MM.1S (cell line): ENCODE results near the gene MTTP.

Experiments used
- EZH2phosphoT487 ChIP-seq: fragments of 300-600 bp; sonication (generic); IDR thresholded peaks from 2 replicates; pipeline ENCODE4 v1.6.1; 2018; ENCODE audit warnings: antibody characterized with exemption, low read length
- TF ChIP-seq, protein P1 (sequence below): fragments of 300-600 bp; sonication (generic); IDR thresholded peaks from 2 replicates; pipeline ENCODE4 v1.5.1; 2016; ENCODE audit warnings: antibody characterized with exemption, low read length, mixed read lengths

DNA sequence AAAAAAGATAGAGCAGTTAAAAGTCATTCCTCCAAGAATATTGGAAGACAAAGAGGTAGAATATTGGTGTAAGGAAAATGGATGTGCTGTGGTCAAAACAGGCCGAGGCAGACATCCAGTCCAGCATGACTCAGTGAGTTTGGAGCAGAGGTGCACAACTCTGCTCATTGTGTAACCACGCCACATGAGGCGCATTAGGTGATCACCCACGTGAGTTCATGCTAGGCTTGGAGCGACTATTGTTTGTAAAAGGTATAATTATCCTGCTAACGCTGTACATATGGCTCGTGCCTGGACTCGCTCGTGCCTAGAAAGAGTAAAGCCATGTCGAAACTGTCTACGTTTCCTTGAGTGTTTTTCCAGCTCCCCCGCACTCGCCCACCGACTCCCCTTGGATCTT lies 59.1 kb downstream of the MTTP start:
- TF ChIP-seq, protein P1, sequence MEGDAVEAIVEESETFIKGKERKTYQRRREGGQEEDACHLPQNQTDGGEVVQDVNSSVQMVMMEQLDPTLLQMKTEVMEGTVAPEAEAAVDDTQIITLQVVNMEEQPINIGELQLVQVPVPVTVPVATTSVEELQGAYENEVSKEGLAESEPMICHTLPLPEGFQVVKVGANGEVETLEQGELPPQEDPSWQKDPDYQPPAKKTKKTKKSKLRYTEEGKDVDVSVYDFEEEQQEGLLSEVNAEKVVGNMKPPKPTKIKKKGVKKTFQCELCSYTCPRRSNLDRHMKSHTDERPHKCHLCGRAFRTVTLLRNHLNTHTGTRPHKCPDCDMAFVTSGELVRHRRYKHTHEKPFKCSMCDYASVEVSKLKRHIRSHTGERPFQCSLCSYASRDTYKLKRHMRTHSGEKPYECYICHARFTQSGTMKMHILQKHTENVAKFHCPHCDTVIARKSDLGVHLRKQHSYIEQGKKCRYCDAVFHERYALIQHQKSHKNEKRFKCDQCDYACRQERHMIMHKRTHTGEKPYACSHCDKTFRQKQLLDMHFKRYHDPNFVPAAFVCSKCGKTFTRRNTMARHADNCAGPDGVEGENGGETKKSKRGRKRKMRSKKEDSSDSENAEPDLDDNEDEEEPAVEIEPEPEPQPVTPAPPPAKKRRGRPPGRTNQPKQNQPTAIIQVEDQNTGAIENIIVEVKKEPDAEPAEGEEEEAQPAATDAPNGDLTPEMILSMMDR = no peak
- TF ChIP-seq EZH2phosphoT487 = no peak
